ENCODE results near the gene EXOC2.

GRCh38 chr6:665403-666267 lies 27.3 kb downstream of the EXOC2 start:
- TF ChIP-seq CTCF (IDR thresholded peaks at IDR 0.05; ENCODE audit: low read depth, low read length, poor library complexity, severe bottlenecking) (no peak), EZH2phosphoT487 (IDR thresholded peaks at IDR 0.05; ENCODE audit: borderline replicate concordance, low read length) (no peak)

Data from DOHH2 (cell line).